NCI-H2227 treated with DMSO at 0.1 percent for 48 hours (cell line): ENCODE data around the gene DENND1A.
A peak's percentile ranks its signal among the peaks of the same experiment; 100 is the strongest.

Experiments
- DNase-seq: peaks from one replicate; lab custom pipeline; 2025; lab: John Stamatoyannopoulos, UW

Gene DENND1A

GRCh38 chr9:123684393-123685149, 245.4 kb downstream of the DENND1A start:
- no peak for DNase-seq

DNA sequence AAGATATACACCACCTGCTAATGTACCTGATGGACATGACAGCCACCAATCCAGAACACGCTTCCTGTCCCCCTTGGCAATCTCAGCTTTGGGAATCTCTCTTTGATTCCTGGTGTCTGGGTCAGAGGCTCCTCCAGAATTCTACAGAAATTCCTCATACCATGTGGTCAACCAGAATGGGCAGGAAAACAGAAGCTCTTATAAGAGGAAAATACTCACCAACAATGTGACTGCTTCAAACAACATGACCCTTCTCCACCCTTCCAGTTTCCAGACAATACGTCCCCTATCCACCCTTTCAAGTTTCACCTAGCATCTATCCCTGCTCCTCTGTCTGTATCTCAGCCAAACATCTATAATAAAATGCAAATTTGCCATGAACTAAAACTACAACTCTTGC, 247.2 kb downstream of the DENND1A start:
- DNase-seq = no peak

DNA sequence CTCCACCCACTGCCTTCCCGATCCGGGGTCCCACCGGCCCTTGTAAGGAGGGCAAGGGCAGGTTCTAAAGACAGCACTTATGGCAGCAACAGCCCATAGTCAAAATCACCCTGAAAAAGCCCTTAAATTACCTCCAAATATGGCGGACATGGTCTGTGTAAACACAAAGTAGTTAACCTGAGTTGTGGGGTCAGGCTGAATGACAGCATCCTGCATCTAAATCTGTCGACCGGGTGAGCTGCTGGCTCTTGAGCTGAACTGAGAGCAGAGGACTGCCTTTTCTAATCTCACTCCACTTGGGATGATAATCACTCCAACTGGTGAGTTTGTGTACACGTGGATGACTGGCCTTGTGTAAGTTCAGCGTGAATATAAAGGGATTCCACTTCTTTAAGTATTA, 249.6 kb downstream of the DENND1A start:
- peak; percentile 8 for DNase-seq

DNA sequence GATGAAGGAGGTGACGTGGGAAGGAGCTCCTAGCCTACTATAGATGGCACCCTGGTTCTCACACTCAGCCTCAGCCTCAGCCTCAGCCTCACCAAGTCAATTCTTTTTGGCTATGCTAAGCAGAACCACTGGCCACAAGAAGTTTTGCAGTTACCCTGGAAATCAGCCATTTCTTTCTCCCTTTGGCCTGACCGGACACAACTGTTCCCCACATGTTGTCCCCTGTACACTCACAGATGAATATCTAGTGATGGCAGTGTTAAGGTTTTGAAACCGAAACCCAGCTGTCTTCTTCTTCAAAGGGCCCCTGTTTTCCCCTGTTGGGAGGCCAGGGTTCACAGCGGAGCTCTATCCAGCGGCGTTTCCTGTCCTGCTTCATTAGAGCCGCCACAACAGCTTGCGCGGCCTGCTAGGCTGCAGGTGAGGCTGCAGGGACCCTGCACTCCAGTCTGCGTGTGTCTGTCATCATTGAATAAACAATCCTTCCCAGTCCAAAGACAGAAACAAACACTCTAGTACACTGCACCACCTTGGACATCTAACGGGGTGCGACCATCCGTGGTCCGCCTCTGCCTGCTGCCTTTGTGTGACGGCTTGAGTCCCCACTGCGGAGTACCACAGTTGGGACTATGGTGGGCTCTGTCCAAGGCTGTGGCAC, 250.5 kb downstream of the DENND1A start:
- DNase-seq = no peak

DNA sequence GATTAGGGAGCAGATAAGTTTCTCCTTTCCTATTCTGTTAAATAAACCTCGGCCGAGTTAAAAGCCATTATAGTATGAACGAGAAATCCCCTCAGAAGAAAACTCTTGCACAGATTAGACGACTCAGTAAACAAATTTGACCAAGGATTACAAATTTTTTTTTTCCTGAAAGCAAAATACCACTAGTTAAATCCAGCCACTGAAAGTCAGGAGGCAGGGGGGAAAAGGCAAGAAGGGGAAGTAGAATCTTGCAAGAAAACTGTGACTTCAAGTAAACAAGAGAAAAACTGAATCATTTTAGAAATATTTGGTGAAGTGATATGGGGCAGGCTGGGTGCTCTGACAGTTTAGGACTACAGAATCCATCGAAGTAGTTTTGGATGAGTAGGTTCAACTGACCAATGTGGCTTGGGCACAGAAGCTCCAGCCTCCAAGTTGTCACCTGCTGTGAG, 251.0 kb downstream of the DENND1A start:
- no peak for DNase-seq

DNA sequence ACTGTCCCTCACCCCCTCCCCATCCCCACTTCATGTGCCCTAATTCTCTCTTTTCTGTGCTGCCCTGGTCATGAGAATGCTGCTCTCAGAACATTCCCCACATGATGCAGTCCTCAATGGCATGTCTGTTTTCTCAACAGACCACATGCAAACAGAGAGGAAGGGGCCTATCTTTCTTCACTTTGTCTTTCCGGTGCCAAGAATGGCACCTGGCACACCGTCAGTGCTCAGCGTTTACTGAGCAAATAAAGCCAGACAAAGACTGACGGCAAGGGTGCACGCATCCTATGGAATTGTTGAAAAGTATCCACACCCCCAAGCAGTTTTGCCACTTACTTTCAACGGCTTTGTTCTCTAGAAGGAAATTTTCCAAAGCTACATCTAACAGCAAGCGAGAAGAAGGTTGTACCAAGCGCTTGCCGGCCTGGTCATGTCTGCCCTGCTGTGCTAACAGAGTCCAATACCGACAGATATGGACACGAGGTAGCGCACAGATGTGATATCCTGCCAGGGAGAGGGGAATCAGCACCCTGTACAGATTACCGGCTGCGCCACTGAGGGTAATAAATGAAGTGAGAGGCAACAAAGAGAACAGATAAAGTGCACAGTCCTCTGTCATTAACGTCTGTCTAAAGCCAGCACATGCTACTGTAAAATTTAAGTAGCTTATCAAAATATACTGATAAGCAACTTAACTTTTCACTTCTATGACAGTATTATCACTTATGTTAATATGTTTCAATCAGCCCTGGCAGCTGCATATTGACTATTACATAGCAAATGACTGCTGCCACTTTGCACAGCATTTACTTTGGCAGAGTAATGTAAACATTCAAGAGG, 251.7 kb downstream of the DENND1A start:
- no peak for DNase-seq

- DNase-seq = no peak
These were observed 253.1 kb downstream of the DENND1A start for GRCh38 chr9:123676869-123677268.

- no peak for DNase-seq
These were observed 260.6 kb downstream of the DENND1A start for GRCh38 chr9:123669346-123669745.

- no peak for DNase-seq
These were observed 266.4 kb downstream of the DENND1A start for GRCh38 chr9:123663529-123663928.

- no peak for DNase-seq
These were observed 267.7 kb downstream of the DENND1A start for GRCh38 chr9:123662057-123662776.

GRCh38 chr9:123660691-123661466, 269.0 kb downstream of the DENND1A start:
- DNase-seq = no peak

GRCh38 chr9:123659358-123659757, 270.6 kb downstream of the DENND1A start:
- no peak for DNase-seq

DNA sequence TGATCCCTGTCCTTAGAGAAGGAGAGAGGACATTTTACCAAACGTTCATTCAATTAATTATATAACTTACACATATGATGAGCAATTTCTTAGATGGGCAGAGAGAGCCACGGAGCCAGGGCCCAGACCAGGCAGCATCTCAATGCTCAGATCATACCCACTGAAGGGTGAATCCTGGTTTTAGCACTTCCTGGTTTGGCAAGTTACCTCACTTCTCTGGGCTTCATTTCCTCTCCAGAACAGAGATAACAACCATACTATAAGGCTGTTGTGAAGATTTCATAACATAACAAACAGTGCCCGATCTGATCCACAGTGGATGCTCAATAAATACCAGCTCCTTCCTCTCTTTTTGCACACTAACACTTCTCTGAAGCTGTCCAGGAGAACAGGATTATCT, 271.1 kb downstream of the DENND1A start:
- DNase-seq = no peak

DNA sequence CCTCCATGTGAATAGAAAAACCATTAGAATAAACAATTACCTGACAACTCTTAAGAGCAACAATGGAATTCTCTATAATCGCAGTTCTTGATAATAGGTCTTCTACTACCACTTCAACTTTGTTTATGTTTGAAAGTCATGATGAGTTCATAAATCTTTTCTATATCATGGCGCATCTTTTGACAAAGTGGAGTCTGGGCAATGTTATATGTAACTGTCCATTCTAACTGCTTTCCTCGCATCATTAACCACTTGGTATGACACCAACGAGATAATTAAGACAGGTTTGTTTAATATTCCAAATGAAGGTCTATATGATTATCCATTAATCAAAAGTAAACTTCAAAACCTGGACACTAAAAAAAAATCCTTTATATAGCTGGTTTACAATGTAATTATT, 272.0 kb downstream of the DENND1A start:
- DNase-seq = peak; percentile 58

DNA sequence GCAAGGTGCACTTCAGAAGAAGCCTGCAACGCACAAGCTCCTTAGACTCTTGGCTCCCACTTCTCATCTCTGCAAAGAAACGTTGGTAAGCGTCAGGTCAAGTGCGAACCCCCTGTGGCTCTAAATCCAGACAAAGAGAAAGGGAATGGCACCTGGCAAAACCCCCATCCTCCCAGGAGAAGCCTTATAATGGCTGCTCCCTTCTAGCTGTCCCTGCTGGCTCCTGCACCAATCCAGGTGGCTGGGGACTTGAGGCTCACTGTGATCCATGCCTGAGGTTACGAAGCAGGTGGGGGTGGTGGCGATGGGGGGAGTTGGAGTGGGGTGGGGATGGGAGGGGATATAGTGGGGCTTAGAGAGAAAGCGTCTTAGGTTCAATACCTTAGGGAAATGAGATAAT, 272.8 kb downstream of the DENND1A start:
- no peak for DNase-seq

DNA sequence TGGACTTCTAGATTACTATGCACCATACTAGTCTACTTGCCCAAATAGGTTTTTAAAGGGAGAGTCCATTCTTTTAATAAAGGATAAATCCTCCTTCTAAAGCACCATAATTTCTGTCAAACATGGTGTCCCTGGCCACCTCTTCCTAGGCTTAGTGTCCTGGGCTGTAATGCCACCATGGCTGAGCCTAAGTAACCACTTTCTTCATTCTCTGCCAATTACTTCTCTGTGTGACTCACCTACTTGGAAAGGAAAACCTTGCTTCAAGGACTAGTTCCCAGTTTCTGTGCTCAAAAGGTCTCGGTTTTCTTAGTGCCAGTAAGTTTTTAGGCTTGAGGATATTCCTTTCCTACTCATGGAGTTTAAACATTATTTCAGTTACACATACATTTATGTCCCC, 273.4 kb downstream of the DENND1A start:
- no peak for DNase-seq

- no peak for DNase-seq
These were observed 274.1 kb downstream of the DENND1A start for GRCh38 chr9:123655681-123656423.

DNA sequence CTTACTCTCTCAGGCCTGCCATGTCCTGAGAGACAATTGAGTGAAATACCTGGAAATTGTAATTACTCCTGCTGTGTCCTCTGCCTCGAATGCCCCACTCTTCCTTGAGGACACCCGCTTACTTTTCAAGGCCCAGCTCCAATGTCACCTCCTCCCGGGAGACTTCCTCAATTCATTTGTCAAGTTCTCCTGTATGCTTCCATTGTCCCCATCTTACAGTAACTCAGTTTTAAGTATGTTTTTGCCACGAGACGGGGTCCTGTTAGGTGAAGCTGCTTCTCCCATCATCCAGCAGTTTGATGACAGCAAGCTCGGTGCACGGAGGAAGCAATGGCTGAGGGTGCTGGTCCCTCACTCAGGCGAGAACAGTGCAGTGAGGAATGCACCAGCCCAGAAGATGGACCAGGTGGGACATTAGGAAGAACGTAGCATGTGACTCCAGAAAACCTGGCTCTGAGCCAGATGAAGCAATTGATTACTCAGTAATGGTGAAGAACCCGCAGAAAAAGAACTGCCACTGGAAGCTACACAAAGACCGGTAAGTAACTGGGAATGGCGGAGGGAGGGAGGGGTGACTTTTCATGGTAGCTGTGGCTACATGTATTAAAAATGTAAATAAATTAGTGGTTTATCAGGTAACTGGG, 274.8 kb downstream of the DENND1A start:
- no peak for DNase-seq

- no peak for DNase-seq
These were observed 275.5 kb downstream of the DENND1A start for GRCh38 chr9:123654218-123654993.
